ENCODE results near the gene MIF4GD.

DNA sequence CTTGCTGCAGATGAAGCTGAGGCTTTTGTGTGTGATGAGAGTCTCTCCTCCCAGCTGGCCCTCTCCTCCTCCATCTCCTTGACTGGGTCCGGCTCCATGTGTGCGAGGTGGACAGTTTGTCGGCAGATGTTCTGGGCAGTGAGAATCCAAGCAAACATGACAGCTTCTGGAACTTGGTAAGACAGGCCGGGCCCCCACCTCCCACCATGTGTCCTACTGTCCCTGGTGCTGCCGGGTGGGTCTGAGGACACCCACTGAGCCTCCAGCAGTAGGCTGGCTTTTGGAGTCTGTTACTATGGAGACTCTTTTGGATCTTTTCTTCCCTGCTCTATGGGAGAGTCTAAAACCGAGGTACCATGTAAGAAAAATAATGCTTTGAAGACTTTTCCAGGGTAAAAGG, 52.9 kb downstream of the MIF4GD start:
- no peak for TF ChIP-seq EZH2phosphoT487 (IDR thresholded peaks at IDR 0.05; ENCODE audit: borderline replicate concordance, low read length)
- TF ChIP-seq, protein P1, sequence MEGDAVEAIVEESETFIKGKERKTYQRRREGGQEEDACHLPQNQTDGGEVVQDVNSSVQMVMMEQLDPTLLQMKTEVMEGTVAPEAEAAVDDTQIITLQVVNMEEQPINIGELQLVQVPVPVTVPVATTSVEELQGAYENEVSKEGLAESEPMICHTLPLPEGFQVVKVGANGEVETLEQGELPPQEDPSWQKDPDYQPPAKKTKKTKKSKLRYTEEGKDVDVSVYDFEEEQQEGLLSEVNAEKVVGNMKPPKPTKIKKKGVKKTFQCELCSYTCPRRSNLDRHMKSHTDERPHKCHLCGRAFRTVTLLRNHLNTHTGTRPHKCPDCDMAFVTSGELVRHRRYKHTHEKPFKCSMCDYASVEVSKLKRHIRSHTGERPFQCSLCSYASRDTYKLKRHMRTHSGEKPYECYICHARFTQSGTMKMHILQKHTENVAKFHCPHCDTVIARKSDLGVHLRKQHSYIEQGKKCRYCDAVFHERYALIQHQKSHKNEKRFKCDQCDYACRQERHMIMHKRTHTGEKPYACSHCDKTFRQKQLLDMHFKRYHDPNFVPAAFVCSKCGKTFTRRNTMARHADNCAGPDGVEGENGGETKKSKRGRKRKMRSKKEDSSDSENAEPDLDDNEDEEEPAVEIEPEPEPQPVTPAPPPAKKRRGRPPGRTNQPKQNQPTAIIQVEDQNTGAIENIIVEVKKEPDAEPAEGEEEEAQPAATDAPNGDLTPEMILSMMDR (IDR thresholded peaks at IDR 0.05; ENCODE audit: low read depth, low read length, poor library complexity, severe bottlenecking): no peak

Data from DOHH2 (cell line).